ENCODE measurements around the gene TAGLN3.
A peak's percentile ranks its signal among the peaks of the same experiment; 100 is the strongest.
"Not testable (repeated sequence)": the region's sequence is repeated elsewhere in the genome, so short reads cannot be mapped to it uniquely, and the experiment has no call there.

TAGLN3 gene

DNA sequence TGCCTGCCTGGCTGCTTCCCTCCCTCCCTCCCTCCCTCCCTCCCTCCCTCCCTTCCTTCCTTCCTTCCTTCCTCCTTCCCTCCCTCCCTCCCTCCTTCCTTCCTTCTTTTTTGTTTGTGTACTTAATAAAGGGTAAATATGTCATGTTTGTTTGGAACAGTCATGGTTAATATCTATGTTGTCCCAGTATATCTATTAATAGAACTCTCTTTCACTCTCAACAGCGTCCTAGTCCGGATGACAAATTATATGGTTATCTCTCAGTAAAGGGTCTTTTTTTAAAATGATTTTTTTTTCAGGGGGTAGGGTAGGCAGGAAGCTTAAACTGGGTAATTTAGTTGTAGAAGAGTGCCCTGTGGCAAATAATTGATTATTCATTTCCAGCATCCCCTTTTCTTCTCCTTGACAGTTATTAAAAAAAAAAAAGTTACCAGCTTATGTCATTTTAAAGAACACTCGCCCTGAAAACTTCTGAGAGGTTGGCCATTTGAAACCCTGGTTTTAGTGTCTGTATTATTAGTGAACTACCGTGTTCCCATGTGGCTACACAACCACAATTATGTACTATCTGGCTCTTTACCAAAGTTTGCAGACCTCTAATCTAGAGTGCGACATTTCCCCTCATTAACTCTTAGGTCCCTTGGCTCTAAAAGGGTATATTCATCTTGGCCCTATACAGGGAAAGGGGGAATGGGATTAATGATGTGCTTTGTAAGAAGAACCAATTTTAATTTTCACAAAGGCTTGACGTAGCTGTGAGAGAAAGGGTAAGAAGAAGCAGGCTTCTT, 13.7 kb downstream of the TAGLN3 start:
- H3K27ac Mint-ChIP-seq, result peak overlapping the region; percentile 21
- H3K27me3 Mint-ChIP-seq, result no peaks in the 10 kb centered on the region
- no peaks in the 10 kb centered on the region for H3K36me3 Mint-ChIP-seq (ENCODE audit: low read depth)
- peaks cover 27% of the 10 kb centered on the region for H3K4me1 Mint-ChIP-seq
- H3K4me3 Mint-ChIP-seq, result no peak overlapping the region
- ATAC-seq, result no peak
- no peak for DNase-seq
- no peaks in the 10 kb centered on the region for H3K9me3 Mint-ChIP-seq

DNA sequence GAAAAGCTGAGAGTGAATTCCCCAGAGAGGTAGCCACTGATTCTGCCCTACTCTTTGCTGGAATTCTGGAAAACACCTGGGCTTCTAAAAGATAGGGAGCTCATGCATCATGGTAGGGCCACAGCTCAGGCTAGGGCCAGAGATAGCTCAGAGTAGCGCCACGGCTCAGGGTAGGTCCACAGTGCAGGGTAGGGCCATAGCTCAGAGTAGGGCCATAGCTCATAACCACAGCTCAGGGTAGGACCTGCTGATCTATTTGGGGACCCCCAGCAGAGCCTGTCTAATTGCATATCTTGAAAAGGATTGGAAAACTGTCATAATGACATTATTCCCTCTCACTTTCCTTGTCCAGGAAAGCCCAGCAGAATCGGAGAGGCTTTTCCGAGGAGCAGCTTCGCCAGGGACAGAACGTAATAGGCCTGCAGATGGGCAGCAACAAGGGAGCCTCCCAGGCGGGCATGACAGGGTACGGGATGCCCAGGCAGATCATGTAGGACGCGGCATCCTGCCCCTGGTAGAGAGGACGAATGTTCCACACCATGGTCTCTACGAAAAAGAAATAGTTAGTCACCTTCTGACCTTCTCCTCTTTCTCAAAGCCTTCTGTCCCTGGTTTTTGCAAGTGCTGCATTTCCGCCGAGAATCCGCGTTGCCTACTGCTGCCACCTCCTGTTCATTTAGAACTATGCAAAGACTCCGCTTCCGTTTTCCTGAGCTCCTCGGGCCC, 14.5 kb downstream of the TAGLN3 start:
- H3K4me1 Mint-ChIP-seq, result peaks cover 26% of the 10 kb centered on the region
- H3K36me3 Mint-ChIP-seq (ENCODE audit: low read depth), result no peaks in the 10 kb centered on the region
- H3K9me3 Mint-ChIP-seq, result no peaks in the 10 kb centered on the region
- H3K4me3 Mint-ChIP-seq, result no peak overlapping the region
- DNase-seq, result peak; percentile 67
- ATAC-seq, result peak; percentile 93
- peak overlapping the region; percentile 21 for H3K27ac Mint-ChIP-seq
- no peaks in the 10 kb centered on the region for H3K27me3 Mint-ChIP-seq

DNA sequence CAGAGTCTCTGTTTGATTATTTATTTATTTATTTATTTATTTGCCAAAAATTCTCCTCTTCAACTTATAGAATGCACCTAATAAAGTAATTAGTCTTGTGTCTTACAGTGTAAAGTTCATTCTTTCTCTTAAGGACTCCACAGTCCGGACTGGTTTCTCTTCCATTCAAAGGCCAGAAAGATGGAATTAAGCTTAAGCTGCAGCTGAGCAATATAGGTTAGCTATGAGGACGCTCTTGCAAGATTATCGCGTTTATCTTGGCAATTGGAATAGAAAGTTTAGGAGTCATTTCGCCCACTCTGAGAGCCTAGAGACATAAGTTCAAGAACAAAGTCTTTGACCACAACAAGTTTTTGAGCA, 15.0 kb downstream of the TAGLN3 start:
- Mint-ChIP-seq H3K9me3 (no peaks in the 10 kb centered on the region), H3K36me3 (ENCODE audit: low read depth) (no peaks in the 10 kb centered on the region), H3K4me1 (peaks cover 26% of the 10 kb centered on the region), H3K27ac (no peak overlapping the region), H3K27me3 (no peaks in the 10 kb centered on the region), H3K4me3 (no peak overlapping the region)
- no peak for ATAC-seq
- DNase-seq, result no peak

DNA sequence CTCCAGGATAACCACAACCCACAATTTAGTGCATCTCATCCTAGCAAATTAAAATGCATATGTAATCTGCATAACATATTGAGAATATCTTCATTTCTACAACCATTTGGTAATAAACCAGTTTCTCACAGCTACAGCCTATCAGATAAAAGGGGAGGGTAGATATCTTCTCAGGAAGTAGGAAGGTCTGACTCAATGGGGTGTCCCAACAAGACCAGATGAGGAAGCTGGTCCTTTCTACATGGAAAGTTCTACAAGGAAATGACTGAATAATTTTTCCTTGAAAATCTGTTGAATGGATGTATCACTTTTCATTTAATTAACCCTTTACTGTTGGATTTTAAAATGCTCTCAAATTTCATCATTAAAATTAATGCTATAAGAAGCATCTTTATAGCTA, 18.4 kb downstream of the TAGLN3 start:
- Mint-ChIP-seq H3K9me3 (no peaks in the 10 kb centered on the region), H3K27me3 (no peaks in the 10 kb centered on the region), H3K36me3 (ENCODE audit: low read depth) (no peaks in the 10 kb centered on the region), H3K4me3 (no peak overlapping the region), H3K4me1 (peaks cover 26% of the 10 kb centered on the region), H3K27ac (no peak overlapping the region)
- DNase-seq (no peak), ATAC-seq (no peak)

DNA sequence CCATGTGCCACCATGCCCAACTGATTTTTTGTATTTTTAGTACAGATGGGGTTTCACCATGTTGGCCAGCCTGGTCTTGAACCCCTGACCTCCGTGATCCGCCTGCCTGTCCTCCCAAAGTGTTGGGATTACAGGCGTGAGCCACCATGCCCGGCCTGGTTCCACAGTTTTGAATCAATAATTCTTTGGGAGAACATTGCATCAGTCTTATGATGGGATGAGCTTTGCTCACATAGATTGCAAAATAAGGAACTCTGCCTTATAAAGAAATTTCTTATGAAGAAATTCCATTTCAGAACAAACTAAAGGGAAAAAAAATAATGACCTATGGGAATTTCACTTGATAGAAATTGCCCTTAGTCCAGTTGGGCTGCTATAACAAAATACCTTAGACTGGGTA, 20.0 kb downstream of the TAGLN3 start:
- Mint-ChIP-seq H3K36me3 (ENCODE audit: low read depth) (no peaks in the 10 kb centered on the region), H3K27me3 (no peaks in the 10 kb centered on the region), H3K4me1 (peaks cover 14% of the 10 kb centered on the region), H3K27ac (no peak overlapping the region), H3K4me3 (no peak overlapping the region), H3K9me3 (no peaks in the 10 kb centered on the region)
- ATAC-seq (no peak), DNase-seq (no peak)

DNA sequence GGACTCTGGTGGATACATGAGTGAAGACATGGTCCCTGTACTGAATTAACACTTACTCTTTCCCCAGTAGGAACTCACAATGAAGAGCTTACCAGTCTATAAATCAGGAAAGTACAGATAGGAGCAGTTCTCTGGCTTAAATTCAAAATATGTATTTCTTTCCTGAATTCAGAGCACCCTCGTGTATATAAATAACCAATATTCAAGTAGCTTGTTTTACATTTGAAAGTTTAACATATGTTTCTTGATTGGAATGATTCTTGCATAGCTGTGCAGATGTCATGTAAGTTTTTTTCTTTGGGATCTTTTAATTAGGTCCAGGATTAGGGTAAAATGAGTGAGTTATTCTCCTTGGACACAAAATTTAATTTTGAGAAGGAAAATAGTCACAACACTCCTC, 21.0 kb downstream of the TAGLN3 start:
- no peaks in the 10 kb centered on the region for H3K27me3 Mint-ChIP-seq
- H3K9me3 Mint-ChIP-seq, result no peaks in the 10 kb centered on the region
- DNase-seq, result no peak
- ATAC-seq, result no peak
- no peak overlapping the region for H3K4me3 Mint-ChIP-seq
- no peaks in the 10 kb centered on the region for H3K36me3 Mint-ChIP-seq (ENCODE audit: low read depth)
- H3K4me1 Mint-ChIP-seq, result peaks cover 9% of the 10 kb centered on the region
- H3K27ac Mint-ChIP-seq, result no peak overlapping the region

DNA sequence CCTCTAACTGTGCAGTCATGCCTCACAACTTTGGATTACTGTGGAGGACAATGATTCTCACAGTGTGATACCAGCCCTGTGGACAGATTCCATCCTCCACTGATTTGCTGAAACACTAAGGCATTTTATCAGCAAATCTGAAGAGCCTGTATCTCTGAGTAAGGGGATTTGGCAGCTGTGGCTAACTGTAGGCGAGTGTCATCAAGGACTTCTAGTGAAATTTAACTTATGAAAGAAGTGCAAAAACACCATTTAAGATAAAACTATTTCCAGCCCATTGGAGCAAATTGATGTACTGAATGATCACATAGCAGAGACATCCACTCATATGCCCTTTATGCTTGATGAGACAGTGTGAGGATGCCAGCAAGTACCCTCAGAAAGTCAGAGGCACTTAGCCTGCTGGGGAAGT, 22.0 kb downstream of the TAGLN3 start:
- no peak overlapping the region for H3K4me3 Mint-ChIP-seq
- no peaks in the 10 kb centered on the region for H3K27me3 Mint-ChIP-seq
- H3K36me3 Mint-ChIP-seq (ENCODE audit: low read depth), result no peaks in the 10 kb centered on the region

DNA sequence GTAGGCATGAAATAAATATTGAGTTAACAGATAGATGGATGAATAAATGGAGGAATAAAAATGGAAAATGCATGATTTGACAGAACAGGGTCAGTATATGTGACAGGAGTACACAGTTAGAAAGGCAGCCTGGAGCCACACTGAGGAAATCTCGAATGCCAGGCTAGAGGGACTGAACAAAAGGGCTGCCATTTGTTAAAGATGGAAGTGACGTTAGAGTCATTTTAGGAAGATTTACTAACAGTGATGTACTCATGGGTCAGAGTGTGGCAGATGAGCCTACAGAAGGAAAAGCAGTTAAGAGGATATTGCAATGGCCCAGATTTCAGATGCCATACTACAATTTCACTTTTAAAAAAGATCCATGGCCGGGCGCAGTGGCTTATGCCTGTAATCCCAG, 28.4 kb downstream of the TAGLN3 start:
- no peak for ATAC-seq
- H3K27ac Mint-ChIP-seq, result no peak overlapping the region
- no peak for DNase-seq
- no peaks in the 10 kb centered on the region for H3K36me3 Mint-ChIP-seq (ENCODE audit: low read depth)
- no peaks in the 10 kb centered on the region for H3K27me3 Mint-ChIP-seq
- no peaks in the 10 kb centered on the region for H3K4me1 Mint-ChIP-seq
- H3K4me3 Mint-ChIP-seq, result no peak overlapping the region
- H3K9me3 Mint-ChIP-seq, result no peaks in the 10 kb centered on the region

More for the DNA sequence above, 22.0 kb downstream of the TAGLN3 start:
- Mint-ChIP-seq H3K4me1 (peaks cover 9% of the 10 kb centered on the region), H3K27ac (no peak overlapping the region), H3K9me3 (no peaks in the 10 kb centered on the region)
- ATAC-seq (no peak), DNase-seq (no peak)

DNA sequence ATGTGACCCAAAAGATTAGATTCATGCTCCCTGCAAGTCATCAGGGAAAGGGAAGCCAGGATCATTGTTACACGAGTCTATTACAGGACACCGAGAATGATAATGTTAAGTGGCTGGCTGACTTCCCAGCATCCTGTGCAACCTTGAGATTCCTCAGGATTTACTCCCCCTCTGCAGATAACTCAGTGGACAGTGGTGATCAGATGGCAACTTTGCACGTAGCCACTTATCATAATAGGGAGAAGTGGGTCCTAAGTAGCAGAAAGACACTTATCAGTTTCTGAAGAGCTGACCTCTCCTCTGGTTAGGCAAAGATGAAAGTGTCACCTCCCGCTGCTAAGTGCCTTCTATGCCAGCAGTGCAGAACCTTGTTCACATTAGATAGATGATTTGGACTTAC, 29.1 kb downstream of the TAGLN3 start:
- no peaks in the 10 kb centered on the region for H3K9me3 Mint-ChIP-seq
- DNase-seq (no peak), ATAC-seq (no peak)
- H3K27ac Mint-ChIP-seq, result no peak overlapping the region
- H3K27me3 Mint-ChIP-seq, result peaks cover 1% of the 10 kb centered on the region
- no peaks in the 10 kb centered on the region for H3K4me1 Mint-ChIP-seq
- no peak overlapping the region for H3K4me3 Mint-ChIP-seq
- no peaks in the 10 kb centered on the region for H3K36me3 Mint-ChIP-seq (ENCODE audit: low read depth)

DNA sequence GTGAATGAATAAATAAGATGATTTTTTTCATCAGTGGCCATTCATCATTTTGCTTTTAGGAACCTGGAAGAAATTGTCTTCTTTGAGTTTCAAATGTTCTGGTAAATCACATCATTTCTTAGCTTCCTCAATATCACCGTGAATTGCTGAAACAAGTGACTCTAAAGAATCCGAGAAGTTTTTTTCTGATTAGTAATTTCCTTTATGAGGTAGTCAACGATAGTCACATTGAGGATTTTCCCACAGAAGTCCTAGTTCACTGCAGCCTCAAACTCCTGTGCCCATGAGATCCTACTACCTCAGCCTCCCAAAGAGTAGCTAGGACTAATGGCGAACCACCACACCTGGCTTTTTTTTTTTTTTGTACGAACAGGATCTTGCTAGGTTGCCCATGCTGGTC, 32.2 kb downstream of the TAGLN3 start:
- H3K9me3 Mint-ChIP-seq, result no peaks in the 10 kb centered on the region
- H3K27me3 Mint-ChIP-seq, result peaks cover 1% of the 10 kb centered on the region
- no peak overlapping the region for H3K27ac Mint-ChIP-seq
- H3K36me3 Mint-ChIP-seq (ENCODE audit: low read depth), result no peaks in the 10 kb centered on the region
- ATAC-seq (no peak), DNase-seq (no peak)
- H3K4me3 Mint-ChIP-seq, result no peak overlapping the region
- H3K4me1 Mint-ChIP-seq, result no peaks in the 10 kb centered on the region

DNA sequence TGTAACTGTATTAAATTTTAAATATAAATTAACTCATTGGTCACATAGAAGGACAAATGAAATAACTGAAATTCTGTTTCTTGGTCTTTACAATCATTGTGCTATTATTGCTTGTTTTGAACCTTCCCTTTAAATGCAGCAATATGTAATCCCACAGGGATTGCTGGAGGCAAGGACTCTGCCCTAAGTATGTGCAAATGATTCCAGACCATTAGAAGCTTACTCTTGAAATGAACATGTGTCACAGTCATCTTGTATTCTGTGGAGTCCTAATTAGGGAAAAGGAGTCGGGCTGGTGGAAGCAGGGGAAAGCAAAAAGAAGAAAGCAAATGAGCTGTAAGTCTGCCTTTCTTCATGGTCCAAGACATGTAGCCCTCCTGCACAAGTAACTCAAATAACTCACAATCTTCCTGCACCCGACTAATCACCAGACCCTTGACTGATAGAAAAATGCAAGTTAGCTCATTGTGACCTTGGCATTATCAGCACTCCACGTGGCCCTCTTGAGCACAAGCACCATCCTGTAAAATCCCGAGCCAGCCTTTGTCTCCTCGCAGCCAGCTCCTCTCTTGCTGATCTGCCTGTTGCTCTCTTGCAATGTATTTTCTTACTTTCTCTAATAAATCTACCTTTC, 33.5 kb downstream of the TAGLN3 start:
- Mint-ChIP-seq H3K4me3 (no peak overlapping the region), H3K36me3 (ENCODE audit: low read depth) (no peaks in the 10 kb centered on the region), H3K4me1 (no peaks in the 10 kb centered on the region), H3K27ac (no peak overlapping the region), H3K27me3 (peaks cover 1% of the 10 kb centered on the region), H3K9me3 (no peaks in the 10 kb centered on the region)
- ATAC-seq (no peak), DNase-seq (no peak)

DNA sequence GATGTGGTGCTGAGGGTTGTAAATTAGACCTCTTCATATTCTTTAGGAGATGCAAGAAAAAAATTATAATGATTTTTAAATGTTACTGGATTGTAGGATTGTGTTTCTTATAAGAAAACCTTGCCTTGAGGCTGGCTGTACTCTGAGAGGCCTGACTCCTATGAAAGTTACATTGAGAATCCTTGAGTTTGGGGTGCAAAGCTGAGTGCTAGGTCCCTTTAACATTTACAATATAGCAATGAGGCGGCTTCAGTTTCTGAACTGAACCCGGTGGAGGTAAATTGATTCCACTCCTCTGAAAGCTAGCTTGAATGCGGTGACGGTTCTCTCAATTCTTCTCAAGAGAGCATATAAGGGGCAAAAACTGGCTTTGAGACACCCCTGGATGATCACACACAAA, 35.7 kb downstream of the TAGLN3 start, which contains the start of gene TMPRSS7:
TSS of gene TMPRSS7 (plus strand) at position 301 of the 400 bp plus-strand sequence. CDS start 110 bp downstream, outside the sequence.
- ATAC-seq (no peak), DNase-seq (no peak)
- Mint-ChIP-seq H3K4me1 (no peaks in the 10 kb centered on the region), H3K4me3 (no peak within 1 kb of the TSS), H3K27ac (no peak within 1 kb of the TSS), H3K27me3 (peaks cover 1% of the 10 kb centered on the region), H3K9me3 (peaks cover 3% of the 10 kb centered on the region), H3K36me3 (ENCODE audit: low read depth) (no peaks in the 10 kb centered on the region)

DNA sequence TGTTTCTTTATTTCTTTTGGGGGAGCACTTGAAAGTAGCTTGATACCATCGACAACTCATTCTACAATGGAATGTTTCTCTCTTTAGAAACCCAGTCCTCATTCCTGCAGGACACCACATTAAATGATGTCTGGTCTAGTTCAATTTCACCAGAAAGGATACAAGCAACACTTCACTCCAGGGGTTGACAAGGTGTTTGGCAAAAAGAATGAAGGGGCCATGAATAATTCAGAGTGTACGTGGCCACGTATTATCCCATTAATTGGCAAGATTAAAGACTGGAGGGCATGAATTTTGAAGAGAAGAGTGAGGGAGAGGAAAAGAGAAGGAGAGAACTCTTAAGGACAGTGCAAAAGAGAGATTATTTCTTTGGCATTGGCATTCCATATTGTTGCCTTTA, 36.5 kb downstream of the TAGLN3 start:
- Mint-ChIP-seq H3K9me3 (peaks cover 3% of the 10 kb centered on the region), H3K4me1 (no peaks in the 10 kb centered on the region), H3K27ac (no peak overlapping the region), H3K36me3 (ENCODE audit: low read depth) (no peaks in the 10 kb centered on the region), H3K4me3 (no peak overlapping the region), H3K27me3 (peaks cover 1% of the 10 kb centered on the region)
- no peak for DNase-seq
- ATAC-seq, result no peak

DNA sequence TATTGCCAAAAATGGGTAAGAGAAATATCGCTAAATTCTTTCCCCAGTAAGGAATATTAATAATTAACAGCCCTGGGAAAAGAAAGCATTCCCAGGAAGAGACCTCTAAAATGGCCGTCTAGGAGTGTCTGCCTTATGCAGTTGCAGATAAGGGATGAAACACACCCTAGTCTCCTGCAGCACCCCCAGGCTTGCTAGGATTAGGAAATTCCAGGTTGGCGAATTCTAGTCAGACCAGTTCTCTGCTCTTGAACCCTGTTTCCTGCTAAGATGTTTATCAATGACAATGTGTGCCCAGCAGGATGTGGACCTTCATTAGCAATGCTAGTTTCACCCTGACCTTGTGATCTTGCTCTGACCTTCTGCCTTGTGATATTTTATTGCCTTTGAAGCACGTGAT, 38.5 kb downstream of the TAGLN3 start:
- not testable (repeated sequence) for H3K9me3 Mint-ChIP-seq; H3K36me3 Mint-ChIP-seq (ENCODE audit: low read depth); H3K27ac Mint-ChIP-seq; ATAC-seq; H3K4me1 Mint-ChIP-seq; H3K4me3 Mint-ChIP-seq; DNase-seq; H3K27me3 Mint-ChIP-seq

DNA sequence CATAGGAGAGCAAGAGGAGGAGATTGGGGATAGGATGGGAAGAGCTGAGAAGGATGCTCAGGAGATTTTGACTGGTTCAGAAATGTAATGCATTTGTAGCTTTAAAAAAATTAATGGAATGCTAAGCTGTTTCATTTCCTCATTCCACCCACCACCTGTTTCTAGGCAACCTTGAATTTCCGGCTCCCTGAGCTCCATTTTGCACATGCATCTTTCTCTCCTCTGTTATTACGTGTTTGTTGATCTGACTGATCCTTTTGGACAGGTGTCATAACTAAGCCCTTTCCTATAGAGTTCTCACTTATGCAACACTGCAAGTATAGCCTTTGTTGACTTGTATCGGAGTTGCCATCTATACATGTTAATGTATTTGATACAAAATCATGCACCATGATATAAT, 40.1 kb downstream of the TAGLN3 start:
- no peak for ATAC-seq
- H3K4me1 Mint-ChIP-seq, result no peaks in the 10 kb centered on the region
- H3K9me3 Mint-ChIP-seq, result peaks cover 3% of the 10 kb centered on the region
- no peak overlapping the region for H3K27ac Mint-ChIP-seq
- H3K27me3 Mint-ChIP-seq, result no peaks in the 10 kb centered on the region
- no peak for DNase-seq
- H3K36me3 Mint-ChIP-seq (ENCODE audit: low read depth), result no peaks in the 10 kb centered on the region
- no peak overlapping the region for H3K4me3 Mint-ChIP-seq

Measured in activated naive CD8-positive, alpha-beta T cell treated with anti-CD3 and anti-CD28 coated beads, Interleukin-2, amount 50 U/mL, for 24 hours (primary cell).